Midbrain (tissue), 1 donor: ENCODE data around the gene LMLN.
"Not testable (repeated sequence)": the region's sequence is repeated elsewhere in the genome, so short reads cannot be mapped to it uniquely, and the experiment has no call there.

Source experiments
- DNase-seq: peaks from one replicate; lab custom pipeline; 2025; lab: John Stamatoyannopoulos, UW

Gene LMLN

GRCh38 chr3:198027045-198027798 is 67.2 kb downstream of the LMLN start:
- no peak for DNase-seq

DNA sequence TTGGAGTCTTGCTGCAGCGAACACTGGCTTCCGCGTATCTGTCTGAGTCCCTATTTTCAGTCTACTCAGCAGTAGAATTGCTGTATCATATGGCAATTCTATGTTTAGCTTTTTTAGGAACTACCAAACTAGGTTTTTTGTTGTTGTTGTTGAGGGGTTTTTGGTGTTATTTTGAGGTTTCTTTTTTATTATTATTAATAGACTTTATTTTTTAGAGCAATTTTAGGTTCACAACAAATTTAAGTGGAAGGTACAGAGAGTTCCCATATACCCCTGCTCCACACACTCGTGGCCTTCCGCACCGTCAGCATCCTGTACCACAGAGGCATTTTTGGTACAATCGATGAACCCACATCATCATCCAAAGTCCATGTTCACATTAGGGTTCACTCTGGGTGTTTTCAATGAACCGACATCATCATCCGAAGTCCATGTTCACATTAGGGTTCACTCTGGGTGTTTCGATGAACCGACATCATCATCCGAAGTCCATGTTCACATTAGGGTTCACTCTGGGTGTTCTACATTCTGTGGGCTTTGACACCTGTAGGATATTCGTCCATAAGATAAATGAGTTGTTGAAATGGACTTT is 67.9 kb downstream of the LMLN start:
- no peak for DNase-seq

- no peak for DNase-seq
Observed at GRCh38 chr3:198028718-198029117, 68.7 kb downstream of the LMLN start.

GRCh38 chr3:198030125-198030524 is 70.1 kb downstream of the LMLN start:
- no peak for DNase-seq

GRCh38 chr3:198030726-198031125 is 70.7 kb downstream of the LMLN start:
- DNase-seq, result no peak

DNA sequence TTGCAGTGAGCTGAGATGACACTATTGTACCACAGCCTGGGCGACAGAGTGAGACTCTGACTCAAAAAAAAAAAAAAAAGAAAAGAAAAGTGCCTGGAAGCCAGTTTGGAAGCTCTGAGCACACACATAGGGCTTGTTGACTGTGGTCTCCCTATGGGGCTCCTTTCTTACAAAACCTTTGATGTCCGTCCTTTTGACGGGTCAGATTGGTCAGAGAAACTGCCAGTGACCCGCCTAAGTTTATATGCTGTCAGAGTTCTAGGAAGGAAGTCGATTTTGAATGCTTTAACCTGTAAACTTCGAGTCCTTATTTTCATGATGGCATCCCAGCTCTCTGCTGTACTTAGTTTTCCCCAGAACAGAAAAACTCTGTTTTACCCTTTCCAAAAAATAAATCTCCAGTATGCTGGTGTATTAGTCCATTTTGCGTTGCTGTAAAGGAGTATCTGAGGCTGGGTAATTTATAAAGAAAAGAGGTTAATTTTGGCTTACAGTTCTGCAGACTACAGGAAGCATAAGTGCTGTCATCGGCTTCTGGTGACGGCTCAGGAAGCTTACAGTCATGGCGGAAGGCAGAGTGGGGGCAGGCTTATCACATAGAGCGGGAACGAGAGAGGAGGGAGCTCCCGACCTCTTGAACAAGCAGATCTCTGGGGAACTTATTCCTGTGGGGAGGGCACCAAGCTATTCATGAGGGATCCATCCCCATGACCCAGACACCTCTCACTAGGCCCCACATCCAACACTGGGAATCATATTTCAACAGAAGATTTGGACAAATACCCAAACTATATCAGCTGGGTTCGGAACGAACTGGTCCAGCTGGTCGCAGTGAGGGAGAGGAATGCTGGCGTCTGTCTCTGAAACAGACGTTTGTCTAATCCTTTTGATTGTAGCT is 72.3 kb downstream of the LMLN start:
- no peak for DNase-seq

GRCh38 chr3:198043119-198043518 is 83.1 kb downstream of the LMLN start:
- no peak for DNase-seq

DNA sequence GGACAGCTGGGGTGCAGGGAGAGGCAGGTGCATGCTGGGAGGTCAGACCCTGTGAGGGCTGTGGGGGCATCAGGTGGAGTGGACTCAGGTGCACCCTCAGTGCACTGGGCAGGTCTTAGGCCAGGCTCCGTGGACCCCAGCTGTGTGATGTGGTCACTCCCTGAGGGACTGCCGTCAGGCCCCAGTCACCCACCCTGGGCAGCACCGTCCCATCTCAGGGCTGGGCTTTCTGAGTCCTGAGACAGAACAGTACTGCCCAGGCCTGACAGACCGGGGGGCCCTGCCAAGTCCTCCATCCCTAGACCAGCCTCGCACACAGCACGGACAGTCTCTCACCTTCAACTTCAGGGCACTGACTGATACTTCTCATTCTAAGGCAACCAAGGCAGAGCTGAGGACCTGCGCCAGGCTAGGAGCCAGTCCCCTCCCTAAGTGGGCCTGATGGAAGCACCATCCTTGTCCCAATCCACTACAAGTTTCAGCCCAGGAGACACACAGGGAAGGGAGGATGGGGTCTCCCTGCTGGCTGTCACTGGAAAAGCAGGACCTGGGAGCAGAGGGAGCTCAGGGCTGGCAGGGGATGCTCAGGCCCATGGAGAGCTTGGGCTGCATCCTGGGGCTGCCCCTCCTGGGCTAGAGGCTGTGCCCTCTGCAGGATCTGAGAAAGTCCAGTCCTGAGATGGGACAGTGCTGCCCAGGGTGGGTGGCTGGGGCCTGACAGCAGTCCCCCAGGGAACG is 86.3 kb downstream of the LMLN start:
- no peak for DNase-seq

DNA sequence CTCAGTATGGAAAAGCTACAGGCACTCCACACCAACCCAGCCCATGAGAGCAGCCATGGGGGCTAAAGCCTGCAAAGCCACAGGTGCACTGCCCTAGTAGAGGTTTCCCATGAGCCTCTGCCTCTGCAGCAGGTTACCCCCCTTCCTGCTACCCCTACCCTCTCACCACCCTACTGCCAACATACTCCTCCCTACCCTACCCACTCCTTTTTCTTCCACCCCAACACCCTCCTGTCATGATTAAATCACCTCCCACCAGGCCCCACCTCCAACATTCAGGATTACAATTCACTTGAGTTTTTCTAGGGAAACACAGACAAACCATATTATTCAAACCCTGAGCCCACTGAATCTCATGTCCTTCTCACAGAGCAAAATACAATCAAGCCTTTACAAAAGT is 88.4 kb downstream of the LMLN start:
- DNase-seq, result no peak

- DNase-seq, result no peak
Observed at GRCh38 chr3:198051836-198052235, 91.8 kb downstream of the LMLN start.

- not testable (repeated sequence) for DNase-seq
Observed at GRCh38 chr3:198053462-198053861, 93.4 kb downstream of the LMLN start.

- DNase-seq, result no peak
Observed at GRCh38 chr3:198061119-198062067, 101.4 kb downstream of the LMLN start.

DNA sequence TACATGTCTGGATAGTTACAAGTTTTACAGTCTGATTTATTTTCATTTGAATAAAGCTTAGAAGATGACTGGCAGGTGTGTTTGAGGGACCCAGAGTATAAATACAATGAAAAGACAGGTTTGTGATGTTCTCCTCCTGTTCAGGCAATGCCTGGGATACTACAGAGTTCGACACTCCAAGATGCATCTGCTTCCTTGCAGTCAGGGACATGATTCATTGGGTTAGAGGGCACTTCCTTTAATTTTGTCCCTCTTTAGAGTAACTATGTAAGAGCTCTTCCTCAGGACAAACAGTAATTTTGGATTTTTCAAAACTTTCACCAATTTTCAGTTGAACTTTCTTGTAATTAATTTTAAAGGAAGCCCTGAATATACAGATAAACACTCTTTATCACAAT is 102.0 kb downstream of the LMLN start:
- DNase-seq, result no peak

DNA sequence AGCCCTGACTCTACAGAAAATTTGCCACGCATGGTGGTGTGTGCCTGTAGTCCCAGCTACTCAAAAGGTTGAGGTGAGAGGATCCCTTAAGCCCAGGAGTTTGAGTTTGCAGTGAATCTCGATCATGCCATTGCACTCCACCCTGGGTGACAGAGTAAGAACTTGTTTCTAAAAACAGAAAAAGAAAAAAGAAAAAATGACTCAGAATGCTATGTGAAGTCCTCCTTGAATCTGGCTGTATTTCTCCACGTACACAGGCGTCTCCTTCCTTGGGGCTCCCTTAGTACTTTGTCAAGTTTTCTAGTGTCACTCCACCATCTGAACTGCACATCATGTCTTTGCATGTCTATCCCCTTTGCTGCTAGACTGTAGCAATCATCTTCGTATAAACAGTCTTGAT is 104.4 kb downstream of the LMLN start:
- no peak for DNase-seq

- DNase-seq, result no peak
Observed at GRCh38 chr3:198065897-198066296, 105.9 kb downstream of the LMLN start.

- no peak for DNase-seq
Observed at GRCh38 chr3:198067416-198067815, 107.4 kb downstream of the LMLN start.

DNA sequence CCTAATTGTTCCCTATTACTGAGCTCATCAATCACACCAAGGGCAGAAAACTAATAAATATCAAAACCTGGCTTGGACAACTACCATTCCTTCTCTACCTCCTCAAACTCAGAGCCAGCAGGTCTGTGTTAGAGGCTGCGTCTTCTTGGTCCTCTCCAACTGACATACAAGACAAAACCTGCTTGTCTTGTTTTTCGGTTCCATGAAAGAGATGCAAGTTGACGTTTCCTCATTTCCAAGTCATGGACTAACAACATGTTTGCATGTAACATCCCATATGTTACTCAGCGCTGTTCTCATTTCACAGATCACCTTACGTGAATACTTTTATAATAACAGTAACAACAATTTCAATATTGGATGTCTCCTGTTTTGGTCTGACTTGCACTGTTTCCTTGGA is 110.9 kb downstream of the LMLN start:
- no peak for DNase-seq

GRCh38 chr3:198071602-198072287 is 111.7 kb downstream of the LMLN start:
- DNase-seq, result no peak

DNA sequence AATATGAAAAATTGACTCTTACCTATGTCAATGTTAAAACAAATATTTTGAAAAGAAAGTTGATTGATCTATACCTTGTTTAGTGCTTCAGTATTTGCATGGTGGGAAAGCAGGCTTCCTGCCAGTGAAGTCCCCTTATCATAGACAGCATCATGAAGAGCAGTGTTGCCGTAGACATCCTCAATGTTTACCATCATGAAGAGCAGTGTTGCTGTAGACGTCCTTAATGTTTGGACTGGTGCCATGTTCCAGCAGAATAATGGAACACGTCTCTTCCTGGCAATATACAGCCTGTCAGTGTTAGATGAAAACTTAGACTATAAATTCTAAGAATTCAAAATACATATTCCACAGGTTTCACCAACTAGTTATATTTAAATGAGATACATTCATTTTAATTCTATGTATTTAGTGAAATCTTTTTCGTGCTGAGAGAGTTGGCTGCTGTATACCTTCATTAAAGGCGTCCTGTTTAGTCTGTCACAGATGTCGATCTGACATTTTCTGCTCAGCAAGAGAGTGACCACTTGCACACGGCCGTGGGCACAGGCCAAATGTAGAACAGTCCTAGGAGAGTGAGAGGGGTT is 116.8 kb downstream of the LMLN start:
- DNase-seq, result no peak
